Right lobe of liver (tissue), 6 donors: ENCODE data around the gene GBP6. TPM values are rescaled to one million over a fixed set of nuclear protein-coding genes. Genes with fewer than 3 reads are reported as not detected.
A peak's percentile ranks its signal among the peaks of the same experiment; 100 is the strongest.

Experiments
- ATAC-seq, 4 donors: fragments of 200-7000 bp; cut with Tn5 transposase; one replicate each; pipeline ENCODE4 v1.9.1; 2020; ENCODE audit warnings: mild to moderate bottlenecking in 4 of 4, moderate library complexity in 4 of 4
- DNase-seq, 3 donors: peaks; one replicate each; pipeline ENCODE4 v3.0.0-alpha.2; 2020
- H3K27ac ChIP-seq, 3 donors: fragments of 200-600 bp; one replicate each; pipeline ENCODE4 v1.8.0; 2022
- H3K27me3 ChIP-seq, 2 donors: fragments of 200-600 bp; one replicate each; pipeline ENCODE4 v1.8.0; 2022
- H3K36me3 ChIP-seq, 4 donors: fragments of 200-600 bp; sonication (generic) in 1 of 4; one replicate each; pipeline versions ENCODE4 v1.5.1 to v1.8.0; 2017 to 2022; ENCODE audit warnings: control low read depth in 1 of 4
- H3K4me1 ChIP-seq, 4 donors: fragments of 200-600 bp; sonication (generic) in 1 of 4; one replicate each; pipeline versions ENCODE4 v1.5.1 to v1.8.0; 2017 to 2022; ENCODE audit warnings: control low read depth in 1 of 4
- H3K4me3 ChIP-seq, 3 donors: fragments of 200-600 bp; one replicate each; pipeline ENCODE4 v1.8.0; 2022
- H3K9me3 ChIP-seq, 4 donors: fragments of 200-600 bp; sonication (generic) in 1 of 4; one replicate each; pipeline versions ENCODE4 v1.5.1 to v1.8.0; 2017 to 2022; ENCODE audit warnings: control low read depth in 1 of 4
- CTCF ChIP-seq, 4 donors: fragments of 200-600 bp in 3 of 4; fragments of 450-650 bp in 1 of 4; IDR thresholded peaks; one replicate each; pipeline versions ENCODE4 v1.5.1 to v1.8.0; 2016 to 2022; ENCODE audit warnings: antibody characterized with exemption in 4 of 4, mild to moderate bottlenecking in 2 of 4
- POLR2A ChIP-seq: fragments of 450-650 bp; IDR thresholded peaks from one replicate; pipeline ENCODE4 v1.6.1; 2017; ENCODE audit warnings: antibody characterized with exemption, mild to moderate bottlenecking
- WGBS: methylation state at CpG from one replicate; pipeline ENCODE4 v1.1.6; 2018; ENCODE audit warnings: low coverage, low lambda C conversion rate; ENCODE audit not compliant: insufficient coverage; ENCODE audit errors: missing lambda C conversion rate; 5-methylcytosine and 5-hydroxymethylcytosine counted together
- intact Hi-C, 2 donors: fragments of 100-400 bp; cut with DNase I; formaldehyde crosslinking; loops; one replicate each; pipeline versions ENCODE4 v1.11.2 to v1.14.1; 2022
- total RNA-seq, 6 experiments: library from RNA; depleted of rRNA in 2 of 6; stranded (reverse); fragments of >200 nt in 2 of 6; fragmentation: NEBNext Ultra II Directional in 3 of 6; extraction: Animal tissue kit (Norgen Biotek cat#: 25700) in 3 of 6; gene quantifications; one replicate each; pipeline versions ENCODE4 v1.1.0 to v1.2.4, GENCODE V29; 2016 to 2023
- donor health status: DM: no; HTN: yes; CAD: no.
- donor health status: DM: no; HTN: no; CAD: no.
- donor health status: DM: no; HTN: no; CAD: no.
- donor health status: DM: no; HTN: yes; CAD: no.
- donor health status: DM: no; HTN: yes; CAD: no.

Gene GBP6
- total RNA-seq, 6 experiments from 2014 or later: 0.06 to 0.15 (median 0.07) TPM; not detected in 3

GRCh38 chr1:89350298-89350697 lies 13.6 kb upstream of the GBP6 start:
- WGBS: 91% methylated on average over 2 of the region's 2 CpGs
- DNase-seq: no peak
- Histone ChIP-seq H3K36me3 (no peaks in the 10 kb centered on the region), H3K27ac (no peak overlapping the region), H3K4me3 (no peak overlapping the region), H3K27me3 (no peaks in the 10 kb centered on the region), H3K4me1 (no peaks in the 10 kb centered on the region), H3K9me3 (no peaks in the 10 kb centered on the region)
- ATAC-seq: no peak
- no peak for TF ChIP-seq POLR2A
- no peak for TF ChIP-seq CTCF (IDR thresholded peaks at IDR 0.05)
- intact Hi-C loops: loop anchor here in 1 of 2 donors (10.0 kb wide), 1 partner anchor 265 kb away; no protein-coding TSS in a partner anchor

GRCh38 chr1:89351597-89352311 lies 12.1 kb upstream of the GBP6 start:
- no peaks in the 10 kb centered on the region for H3K36me3 ChIP-seq
- no peak overlapping the region for H3K27ac ChIP-seq
- WGBS: 50% methylated on average over 1 of the region's 1 CpG
- H3K27me3 ChIP-seq: no peaks in the 10 kb centered on the region
- TF ChIP-seq POLR2A: no peak
- no peak for TF ChIP-seq CTCF (IDR thresholded peaks at IDR 0.05)
- DNase-seq (no peak), ATAC-seq (peak; percentile 41 to 68 (median 53))
- H3K4me3 ChIP-seq: no peak overlapping the region
- intact Hi-C loops: loop anchor here in 1 of 2 donors (10.0 kb wide), 1 partner anchor 267 kb away; no protein-coding TSS in a partner anchor
- H3K9me3 ChIP-seq: no peaks in the 10 kb centered on the region
- H3K4me1 ChIP-seq: no peaks in the 10 kb centered on the region

DNA sequence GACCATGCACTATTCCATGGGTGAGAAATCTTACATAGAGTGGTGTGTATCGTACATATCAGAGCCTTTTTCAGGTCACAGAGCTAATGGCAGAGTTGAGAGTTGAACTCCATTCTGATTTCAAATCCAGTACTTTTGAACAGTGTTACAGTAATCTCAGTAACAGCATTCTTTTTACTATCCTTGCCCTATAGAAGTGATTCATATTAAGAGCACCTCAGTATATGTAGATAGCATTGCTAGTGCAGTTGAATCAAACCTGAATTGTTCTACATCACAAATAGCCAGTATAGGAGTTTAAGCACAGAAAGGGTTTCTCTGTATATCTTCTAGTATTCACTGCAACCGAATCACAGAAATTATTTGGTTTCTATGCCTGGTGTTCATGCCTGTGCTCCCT lies 11.4 kb upstream of the GBP6 start:
- Histone ChIP-seq H3K27ac (no peak overlapping the region), H3K4me1 (peaks cover 0 to under 1% (median 0%) of the 10 kb centered on the region in 4 donors), H3K9me3 (no peaks in the 10 kb centered on the region), H3K4me3 (no peak overlapping the region), H3K36me3 (no peaks in the 10 kb centered on the region), H3K27me3 (no peaks in the 10 kb centered on the region)
- ATAC-seq (no peak), DNase-seq (no peak)
- TF ChIP-seq POLR2A: no peak
- no peak for TF ChIP-seq CTCF (IDR thresholded peaks at IDR 0.05)
- intact Hi-C loops: loop anchor here in 1 of 2 donors (10.0 kb wide), 1 partner anchor 268 kb away; no protein-coding TSS in a partner anchor
- WGBS: 86% methylated on average over 2 of the region's 2 CpGs

DNA sequence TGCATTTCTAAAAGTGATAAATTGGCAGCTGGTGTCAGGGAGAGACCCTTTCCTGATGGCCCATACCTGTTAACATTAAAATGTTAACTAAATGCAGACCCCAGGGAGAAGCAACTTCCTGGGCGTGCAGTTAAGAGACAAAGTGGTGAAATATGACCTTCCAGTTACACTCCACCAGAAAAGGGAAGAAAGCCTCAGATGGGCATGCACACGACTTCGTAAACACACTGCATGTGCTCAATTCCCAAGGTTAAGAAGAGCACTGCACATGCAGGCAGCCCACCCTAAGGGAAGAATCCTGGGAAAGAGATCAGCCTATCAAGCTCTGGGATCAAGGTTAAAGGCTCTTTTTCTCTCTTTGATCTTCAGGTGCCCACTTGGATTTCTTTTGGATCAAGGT lies 9.7 kb upstream of the GBP6 start:
- TF ChIP-seq POLR2A: no peak
- TF ChIP-seq CTCF (IDR thresholded peaks at IDR 0.05): no peak
- 61% methylated on average over 3 of the region's 3 CpGs for WGBS
- intact Hi-C loops: loop anchor here in 1 of 2 donors (10.0 kb wide), 1 partner anchor 269 kb away; no protein-coding TSS in a partner anchor
- Histone ChIP-seq H3K27me3 (no peaks in the 10 kb centered on the region), H3K4me3 (no peak overlapping the region), H3K27ac (no peak overlapping the region), H3K36me3 (no peaks in the 10 kb centered on the region), H3K4me1 (peaks cover 0 to 15% (median 0%) of the 10 kb centered on the region in 4 donors), H3K9me3 (no peaks in the 10 kb centered on the region)
- ATAC-seq: no peak
- no peak for DNase-seq
